ENCODE results near the gene PSMD13.

Gene PSMD13

DNA sequence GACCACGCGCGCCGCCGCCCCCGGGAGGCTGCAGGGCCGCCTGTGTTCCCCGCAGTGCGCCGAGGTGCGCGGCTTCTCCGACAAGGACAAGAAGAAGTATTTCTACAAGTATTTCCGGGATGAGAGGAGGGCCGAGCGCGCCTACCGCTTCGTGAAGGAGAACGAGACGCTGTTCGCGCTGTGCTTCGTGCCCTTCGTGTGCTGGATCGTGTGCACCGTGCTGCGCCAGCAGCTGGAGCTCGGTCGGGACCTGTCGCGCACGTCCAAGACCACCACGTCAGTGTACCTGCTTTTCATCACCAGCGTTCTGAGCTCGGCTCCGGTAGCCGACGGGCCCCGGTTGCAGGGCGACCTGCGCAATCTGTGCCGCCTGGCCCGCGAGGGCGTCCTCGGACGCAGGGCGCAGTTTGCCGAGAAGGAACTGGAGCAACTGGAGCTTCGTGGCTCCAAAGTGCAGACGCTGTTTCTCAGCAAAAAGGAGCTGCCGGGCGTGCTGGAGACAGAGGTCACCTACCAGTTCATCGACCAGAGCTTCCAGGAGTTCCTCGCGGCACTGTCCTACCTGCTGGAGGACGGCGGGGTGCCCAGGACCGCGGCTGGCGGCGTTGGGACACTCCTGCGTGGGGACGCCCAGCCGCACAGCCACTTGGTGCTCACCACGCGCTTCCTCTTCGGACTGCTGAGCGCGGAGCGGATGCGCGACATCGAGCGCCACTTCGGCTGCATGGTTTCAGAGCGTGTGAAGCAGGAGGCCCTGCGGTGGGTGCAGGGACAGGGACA is 44.1 kb downstream of the PSMD13 start:
- Histone ChIP-seq H3K4me1 (ENCODE audit: control insufficient read depth in 1 of 2, insufficient read depth in 1 of 2, low read depth in 1 of 2, low read length in 1 of 2) (peaks cover 54 to 63% of the 10 kb centered on the region in 2 experiments), H3K27me3 (peaks cover 91% of the 10 kb centered on the region), H3K4me3 (ENCODE audit: low read depth in 1 of 2, low read length in 1 of 2) (peak overlapping the region; percentile 84), H3K9me3 (no peaks in the 10 kb centered on the region), H3K36me3 (peaks cover 51% of the 10 kb centered on the region), H3K27ac (peak overlapping the region; percentile 86)
- no peak for TF ChIP-seq CTCF (IDR thresholded peaks at IDR 0.05)

DNA sequence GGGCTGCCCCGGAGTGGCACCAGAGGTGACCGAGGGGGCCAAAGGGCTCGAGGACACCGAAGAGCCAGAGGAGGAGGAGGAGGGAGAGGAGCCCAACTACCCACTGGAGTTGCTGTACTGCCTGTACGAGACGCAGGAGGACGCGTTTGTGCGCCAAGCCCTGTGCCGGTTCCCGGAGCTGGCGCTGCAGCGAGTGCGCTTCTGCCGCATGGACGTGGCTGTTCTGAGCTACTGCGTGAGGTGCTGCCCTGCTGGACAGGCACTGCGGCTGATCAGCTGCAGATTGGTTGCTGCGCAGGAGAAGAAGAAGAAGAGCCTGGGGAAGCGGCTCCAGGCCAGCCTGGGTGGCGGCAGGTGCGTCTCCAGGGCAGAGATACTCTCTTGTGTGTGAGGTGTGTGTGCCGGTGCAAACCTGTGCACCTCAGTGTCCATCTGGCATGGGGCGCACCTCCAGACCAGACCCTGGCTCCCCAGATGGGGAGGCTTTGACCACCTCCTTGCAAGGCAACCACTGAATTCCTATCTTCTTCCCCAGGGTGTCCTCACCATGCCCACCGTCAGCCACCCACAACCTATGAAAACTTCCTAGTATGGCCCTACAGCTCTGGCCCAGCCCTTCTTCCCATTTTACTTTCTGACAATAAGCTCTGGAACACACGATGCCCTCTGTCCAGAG is 44.8 kb downstream of the PSMD13 start:
- no peak for TF ChIP-seq CTCF (IDR thresholded peaks at IDR 0.05)
- Histone ChIP-seq H3K36me3 (peaks cover 53% of the 10 kb centered on the region), H3K27ac (peak overlapping the region; percentile 86), H3K27me3 (peaks cover 97% of the 10 kb centered on the region), H3K4me1 (ENCODE audit: control insufficient read depth in 1 of 2, insufficient read depth in 1 of 2, low read depth in 1 of 2, low read length in 1 of 2) (peaks cover 54 to 56% of the 10 kb centered on the region in 2 experiments), H3K9me3 (no peaks in the 10 kb centered on the region), H3K4me3 (ENCODE audit: low read depth in 1 of 2, low read length in 1 of 2) (peak overlapping the region; percentile 84)

DNA sequence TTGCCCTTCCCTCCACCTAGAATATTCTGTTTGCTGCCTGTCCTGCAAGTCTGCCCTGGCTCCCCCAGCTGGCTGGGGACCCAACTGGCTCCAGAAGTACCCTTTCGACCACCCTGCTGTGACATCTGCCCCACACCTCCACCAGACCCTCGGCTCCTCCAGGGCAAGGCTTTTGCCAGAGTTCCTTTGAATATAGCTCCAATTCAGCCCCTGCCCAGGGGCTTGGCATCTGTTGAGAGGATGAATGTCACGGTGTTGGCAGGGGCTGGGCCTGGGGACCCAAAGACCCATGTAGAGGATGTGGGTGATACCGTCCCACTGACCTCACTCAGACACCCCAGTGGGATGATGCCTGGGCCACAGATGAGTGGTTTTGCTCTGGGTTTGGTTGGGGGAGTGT is 45.4 kb downstream of the PSMD13 start:
- Histone ChIP-seq H3K9me3 (no peaks in the 10 kb centered on the region), H3K27ac (peak overlapping the region; percentile 86), H3K4me1 (ENCODE audit: control insufficient read depth in 1 of 2, insufficient read depth in 1 of 2, low read depth in 1 of 2, low read length in 1 of 2) (peaks cover 54% of the 10 kb centered on the region in 2 experiments), H3K27me3 (peaks cover 97% of the 10 kb centered on the region), H3K4me3 (ENCODE audit: low read depth in 1 of 2, low read length in 1 of 2) (peak overlapping the region; percentile 84), H3K36me3 (peaks cover 53% of the 10 kb centered on the region)
- TF ChIP-seq CTCF (IDR thresholded peaks at IDR 0.05) = no peak

DNA sequence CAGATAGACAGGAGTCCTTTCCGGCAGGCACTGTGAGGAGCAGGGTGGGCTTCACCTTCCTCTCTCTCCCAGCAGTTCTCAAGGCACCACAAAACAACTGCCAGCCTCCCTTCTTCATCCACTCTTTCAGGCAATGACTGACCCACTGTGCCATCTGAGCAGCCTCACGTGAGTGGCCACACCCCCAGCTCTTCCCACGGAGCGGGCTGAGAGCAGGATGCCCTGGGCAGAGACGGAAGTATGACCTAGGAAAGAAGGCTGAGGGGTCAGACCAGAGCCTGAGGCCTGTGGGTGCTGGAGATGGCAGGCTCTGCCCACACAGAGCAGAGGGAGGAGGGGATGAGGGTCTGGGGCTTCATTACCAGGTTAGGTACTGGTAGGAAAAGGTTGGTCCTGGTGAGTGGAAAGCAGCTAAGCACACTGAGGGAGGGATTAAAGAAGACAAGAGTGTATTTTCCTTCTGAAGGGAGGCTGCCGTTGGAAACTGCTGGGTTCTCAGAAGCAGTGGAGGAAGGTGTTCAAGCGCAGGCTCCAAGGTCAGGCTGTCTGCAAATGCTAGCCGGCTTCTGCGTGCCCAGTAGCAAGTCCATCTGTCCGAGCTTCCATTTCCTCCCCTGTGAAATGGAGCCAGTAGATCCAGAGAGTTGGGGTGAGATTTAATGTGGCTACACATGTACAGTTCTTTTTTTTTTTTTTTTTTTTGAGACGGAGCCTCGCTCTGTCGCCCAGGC is 46.0 kb downstream of the PSMD13 start:
- H3K27ac ChIP-seq = no peak overlapping the region
- H3K9me3 ChIP-seq = no peaks in the 10 kb centered on the region
- H3K27me3 ChIP-seq = peaks cover 98% of the 10 kb centered on the region
- peaks cover 53 to 54% of the 10 kb centered on the region in 2 experiments for H3K4me1 ChIP-seq (ENCODE audit: control insufficient read depth in 1 of 2, insufficient read depth in 1 of 2, low read depth in 1 of 2, low read length in 1 of 2)
- H3K4me3 ChIP-seq (ENCODE audit: low read depth in 1 of 2, low read length in 1 of 2) = peak overlapping the region; percentile 84
- peaks cover 53% of the 10 kb centered on the region for H3K36me3 ChIP-seq
- TF ChIP-seq CTCF (IDR thresholded peaks at IDR 0.05) = no peak

- Histone ChIP-seq H3K36me3 (peaks cover 53% of the 10 kb centered on the region), H3K4me1 (ENCODE audit: control insufficient read depth in 1 of 2, insufficient read depth in 1 of 2, low read depth in 1 of 2, low read length in 1 of 2) (peaks cover 49 to 52% of the 10 kb centered on the region in 2 experiments), H3K9me3 (no peaks in the 10 kb centered on the region), H3K27me3 (peaks cover 98% of the 10 kb centered on the region), H3K4me3 (ENCODE audit: low read depth in 1 of 2, low read length in 1 of 2) (peak overlapping the region; percentile 7 to 17), H3K27ac (peak overlapping the region; percentile 53)
- TF ChIP-seq CTCF (IDR thresholded peaks at IDR 0.05) = no peak
Measured at GRCh38 chr11:283405-284104, 46.8 kb downstream of the PSMD13 start.
